ENCODE measurements around the gene RHBDD1.

RHBDD1 gene

GRCh38 chr2:226916669-226917068 lies 80.8 kb downstream of the RHBDD1 start:
- DNase-seq (ENCODE audit: low read depth), result no peak

DNA sequence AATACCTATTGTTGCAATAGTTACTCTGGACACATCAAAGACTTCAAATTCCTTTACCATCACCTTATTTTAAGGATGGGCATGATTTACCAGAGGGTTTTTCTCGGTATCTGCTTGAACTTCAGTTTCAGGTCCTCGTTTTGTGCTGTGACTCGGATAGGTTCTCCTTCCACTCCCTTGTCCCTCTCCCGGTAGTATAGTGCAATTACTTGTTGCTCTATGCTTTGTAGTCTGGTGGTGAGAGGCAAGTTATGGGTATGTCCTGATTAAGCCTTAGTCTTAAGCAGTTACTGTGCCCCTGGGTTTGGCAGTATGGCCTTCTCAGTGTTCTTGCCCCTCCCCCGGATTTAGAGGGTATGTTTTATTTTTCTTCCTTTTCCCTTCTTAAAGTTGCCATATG lies 96.6 kb downstream of the RHBDD1 start:
- no peak for DNase-seq (ENCODE audit: low read depth)

DNA sequence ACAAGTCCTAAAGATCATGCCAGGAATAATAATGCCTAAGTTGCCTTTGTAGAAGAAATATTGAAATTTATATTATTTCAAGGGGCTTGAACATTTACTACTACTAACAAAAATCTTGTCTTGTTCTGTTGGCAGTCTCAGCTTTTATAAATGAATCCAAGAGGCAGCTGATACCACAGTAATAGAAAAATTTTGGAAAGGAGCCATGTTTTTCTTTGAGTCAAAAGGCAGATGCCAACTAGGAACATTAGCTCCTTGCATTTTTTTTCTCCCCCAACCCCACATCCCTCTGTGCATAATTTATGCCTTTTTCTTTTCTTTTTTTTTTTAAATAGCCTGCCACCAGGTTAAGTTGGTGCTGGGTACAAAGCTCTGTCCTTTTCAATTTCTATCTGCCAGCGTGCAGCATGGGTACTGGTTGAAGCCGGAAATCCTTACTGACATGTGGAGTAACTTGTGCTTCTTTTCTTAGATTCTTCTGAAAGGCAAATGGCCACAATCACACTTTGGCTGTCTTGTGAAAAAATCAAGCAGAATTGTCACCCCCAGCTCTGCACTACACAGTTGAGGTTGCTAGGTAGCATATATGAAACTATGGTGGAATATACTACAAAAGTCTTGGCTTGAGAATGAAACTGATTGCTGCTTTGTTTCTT lies 98.8 kb downstream of the RHBDD1 start:
- no peak for DNase-seq (ENCODE audit: low read depth)

GRCh38 chr2:226943862-226944620 lies 108.2 kb downstream of the RHBDD1 start:
- DNase-seq (ENCODE audit: low read depth), result no peak

- DNase-seq (ENCODE audit: low read depth), result no peak
These were observed 117.4 kb downstream of the RHBDD1 start for GRCh38 chr2:226953206-226953605.

DNA sequence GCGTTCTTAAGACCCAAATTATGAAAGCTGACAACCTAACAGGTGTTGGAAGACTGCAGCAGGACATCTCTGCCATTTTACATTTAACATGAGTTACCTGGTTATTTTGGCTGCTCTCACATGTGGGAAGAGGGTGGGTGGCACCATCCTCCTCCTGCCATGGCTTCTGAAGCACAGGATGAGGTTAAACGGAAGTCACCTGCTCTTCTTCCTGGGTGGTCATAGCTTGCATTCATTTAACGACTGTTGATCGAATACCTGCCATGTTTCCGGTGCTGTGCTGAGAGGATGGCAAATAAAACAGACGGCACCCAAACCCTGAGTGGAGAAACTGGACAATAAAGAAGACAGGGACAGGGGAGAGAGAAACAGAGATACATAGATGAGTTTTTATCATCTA lies 118.0 kb downstream of the RHBDD1 start:
- no peak for DNase-seq (ENCODE audit: low read depth)

DNA sequence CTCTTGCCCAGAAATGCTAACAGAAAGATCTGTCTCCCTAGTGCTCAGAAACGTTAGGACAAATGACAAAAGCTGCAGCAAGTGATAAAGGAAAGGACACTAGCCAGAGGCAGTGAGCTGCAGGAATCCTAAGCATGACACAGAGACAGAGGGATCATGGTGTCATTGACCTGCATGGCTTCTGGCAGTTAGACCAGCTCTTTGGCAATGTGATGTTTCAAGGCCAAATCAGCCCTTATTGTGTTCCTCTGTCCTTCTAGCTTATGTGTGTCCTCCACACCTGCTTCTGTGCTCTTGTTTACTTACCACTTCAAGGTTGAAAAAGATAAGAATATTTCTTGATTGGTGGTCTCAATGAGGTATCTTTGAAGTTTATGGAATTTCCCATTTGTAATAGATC lies 120.8 kb downstream of the RHBDD1 start:
- no peak for DNase-seq (ENCODE audit: low read depth)

GRCh38 chr2:226959418-226959817 lies 123.6 kb downstream of the RHBDD1 start:
- DNase-seq (ENCODE audit: low read depth), result no peak

- no peak for DNase-seq (ENCODE audit: low read depth)
These were observed 126.4 kb downstream of the RHBDD1 start for GRCh38 chr2:226962176-226962773.

- peak; percentile 57 for DNase-seq (ENCODE audit: low read depth)
These were observed 127.7 kb downstream of the RHBDD1 start for GRCh38 chr2:226963528-226963927.

- no peak for DNase-seq (ENCODE audit: low read depth)
These were observed 129.5 kb downstream of the RHBDD1 start for GRCh38 chr2:226965376-226965775.

GRCh38 chr2:226969417-226970080 lies 133.7 kb downstream of the RHBDD1 start:
- DNase-seq (ENCODE audit: low read depth), result peak; percentile 65

DNA sequence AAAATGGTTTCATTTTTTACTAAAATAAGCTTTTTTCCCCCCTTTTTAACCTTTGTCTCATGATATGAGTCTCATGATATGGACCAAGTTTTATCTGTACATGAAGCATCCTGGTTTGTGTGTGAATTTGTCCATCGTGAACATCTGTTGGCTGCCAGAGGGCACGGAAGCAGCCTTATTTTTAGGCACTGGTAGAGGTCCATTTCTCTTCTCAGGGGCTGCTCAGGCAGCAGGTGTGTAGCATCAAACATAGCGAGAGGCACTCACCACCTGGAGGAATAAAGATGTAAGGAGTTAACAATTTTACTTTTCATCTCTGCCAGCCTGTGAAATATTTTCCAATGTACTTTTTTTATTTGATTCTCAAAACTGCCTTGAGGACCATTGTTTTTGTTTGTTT lies 134.5 kb downstream of the RHBDD1 start:
- DNase-seq (ENCODE audit: low read depth), result no peak

DNA sequence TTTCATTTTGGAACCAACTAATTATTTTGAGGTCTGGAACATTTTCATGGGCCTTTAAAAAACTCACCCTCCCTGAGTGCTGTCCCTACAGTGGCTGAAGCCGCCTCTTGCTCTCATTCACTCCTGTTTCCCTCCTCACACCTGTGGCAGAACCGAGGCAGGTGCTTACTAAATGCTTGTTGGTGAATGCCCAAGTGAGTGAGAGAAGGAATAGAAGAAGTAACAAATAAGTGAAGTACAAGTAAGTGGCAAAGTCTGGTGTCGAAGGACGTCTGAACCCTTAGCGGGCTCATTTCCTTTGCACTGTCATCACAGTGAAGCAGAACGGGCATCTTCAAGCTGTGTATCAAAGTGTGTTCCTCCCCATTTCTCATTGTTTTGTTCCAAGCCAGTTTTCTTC lies 135.2 kb downstream of the RHBDD1 start:
- DNase-seq (ENCODE audit: low read depth), result no peak

- DNase-seq (ENCODE audit: low read depth), result no peak
These were observed 135.9 kb downstream of the RHBDD1 start for GRCh38 chr2:226971770-226972169.

- DNase-seq (ENCODE audit: low read depth), result no peak
These were observed 138.0 kb downstream of the RHBDD1 start for GRCh38 chr2:226973816-226974215.

GRCh38 chr2:226977775-226978190 lies 141.9 kb downstream of the RHBDD1 start:
- peak; percentile 88 for DNase-seq (ENCODE audit: low read depth)

DNA sequence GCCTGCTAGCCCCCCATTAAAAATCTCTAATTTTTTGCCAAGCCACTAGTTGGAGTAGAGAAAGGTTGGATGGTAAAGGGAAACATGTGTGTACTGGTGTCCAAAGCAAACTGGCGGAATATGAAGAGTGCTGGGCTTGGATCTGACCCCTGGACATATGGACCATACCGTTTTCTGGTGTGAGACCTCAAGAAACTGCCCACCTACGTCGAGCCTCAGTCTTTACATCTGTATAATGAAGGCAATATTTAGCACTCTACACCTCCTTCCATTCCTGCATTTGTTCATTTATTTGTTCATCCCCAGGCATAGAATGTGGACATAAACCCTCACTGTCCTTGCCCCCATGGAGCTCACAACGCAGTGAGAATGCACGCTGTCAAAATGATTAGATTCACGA lies 142.4 kb downstream of the RHBDD1 start:
- DNase-seq (ENCODE audit: low read depth), result no peak

DNA sequence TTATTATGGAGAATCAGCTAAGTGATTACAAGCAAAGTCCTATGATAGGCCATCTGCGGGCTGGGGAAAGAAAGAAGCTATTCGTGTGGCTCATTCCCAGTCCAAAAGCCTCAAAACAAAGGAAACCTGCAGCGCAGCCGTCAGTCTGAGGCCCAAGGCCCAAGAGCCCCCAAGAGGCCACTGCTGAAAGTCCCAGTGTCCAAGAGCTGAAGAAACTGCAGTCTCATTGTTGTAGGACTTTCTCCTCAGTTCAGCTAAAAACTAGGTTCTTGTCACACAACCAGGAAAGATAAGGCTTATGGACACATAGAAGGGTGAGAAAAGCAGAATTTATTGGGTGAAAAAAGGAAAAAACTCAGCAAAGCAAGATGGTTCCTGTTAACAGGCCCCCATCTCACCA lies 143.2 kb downstream of the RHBDD1 start:
- no peak for DNase-seq (ENCODE audit: low read depth)

GRCh38 chr2:226981791-226982326 lies 146.0 kb downstream of the RHBDD1 start:
- no peak for DNase-seq (ENCODE audit: low read depth)

DNA sequence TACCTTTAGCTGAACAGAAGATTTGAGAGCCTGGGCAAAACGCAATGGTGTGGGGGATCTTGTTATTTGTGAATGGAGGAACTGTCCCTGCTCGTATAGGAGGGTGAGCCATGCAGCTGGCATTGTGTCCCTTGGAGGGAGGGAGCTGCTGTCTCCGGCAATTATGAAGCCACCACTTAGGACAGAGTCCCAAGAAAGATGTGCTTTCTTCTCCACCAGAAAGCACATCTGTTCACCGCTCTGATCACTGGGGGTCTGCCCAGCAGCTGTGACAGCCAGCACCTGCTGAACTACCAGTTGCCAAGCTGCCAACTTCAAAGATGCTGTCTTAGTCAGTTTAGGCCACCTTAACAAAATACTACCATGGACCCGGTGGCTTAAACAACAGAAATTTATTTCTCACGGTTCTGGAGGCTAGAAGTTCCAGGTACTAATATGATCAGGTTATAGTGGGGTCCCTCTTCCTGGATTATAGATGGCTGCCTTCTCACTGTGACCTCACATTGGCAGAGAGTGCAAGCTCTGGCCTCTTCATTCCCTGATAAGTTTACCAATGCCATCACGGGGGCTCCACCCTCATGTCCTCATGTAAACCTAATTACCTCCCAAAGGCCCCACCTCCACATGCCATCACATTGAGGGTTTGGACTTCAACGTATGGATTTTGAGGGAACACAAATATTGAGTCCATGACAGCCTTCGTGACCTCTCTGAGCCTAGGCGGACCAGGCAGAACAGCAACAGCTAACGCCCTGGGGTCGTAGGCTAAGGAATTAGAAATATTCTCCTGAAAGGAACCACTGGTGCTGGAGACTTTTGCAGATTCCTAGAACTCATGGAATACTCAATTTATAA lies 148.3 kb downstream of the RHBDD1 start:
- no peak for DNase-seq (ENCODE audit: low read depth)
